Tibial artery (tissue), 4 donors: ENCODE measurements around the gene C17orf50.

Experiments used
- DNase-seq, 2 donors: peaks; one replicate each; pipeline ENCODE4 v3.0.0-alpha.2; 2019
- H3K27ac ChIP-seq, 2 donors: fragments of 200-600 bp; sonication (generic) in 1 of 2; 1 replicate in 1 of 2; 2 replicates in 1 of 2; pipeline ENCODE4 v1.5.1; 2018 to 2019; ENCODE audit warnings: mild to moderate bottlenecking in 1 of 2
- H3K27me3 ChIP-seq, 2 donors: fragments of 200-600 bp; sonication (generic) in 1 of 2; one replicate each; pipeline versions ENCODE4 v1.5.1 to v1.6.0; 2016 to 2019
- H3K36me3 ChIP-seq, 3 donors: fragments of 200-600 bp; sonication (generic) in 2 of 3; one replicate each; pipeline ENCODE4 v1.5.1; 2016 to 2019; ENCODE audit warnings: mild to moderate bottlenecking in 2 of 3
- H3K4me1 ChIP-seq, 4 donors: fragments of 200-600 bp; sonication (generic) in 2 of 4; 1 replicate in 3 of 4; 2 replicates in 1 of 4; pipeline ENCODE4 v1.5.1; 2016 to 2019
- H3K4me3 ChIP-seq, 2 donors: fragments of 200-600 bp; sonication (generic) in 1 of 2; 1 replicate in 1 of 2; 2 replicates in 1 of 2; pipeline ENCODE4 v1.5.1; 2018 to 2019; ENCODE audit warnings: mild to moderate bottlenecking in 2 of 2
- H3K9me3 ChIP-seq, 3 donors: fragments of 200-600 bp; sonication (generic) in 1 of 3; one replicate each; pipeline ENCODE4 v1.5.1; 2016 to 2019
- intact Hi-C: fragments of 100-400 bp; cut with DNase I; formaldehyde crosslinking; loops from one replicate; pipeline ENCODE4 v1.15.0; 2023; ENCODE audit warnings: low total_unique reads
- TF ChIP-seq, protein P1 (sequence below), 2 experiments: fragments of 200-600 bp in 1 of 2; fragments of 450-650 bp in 1 of 2; IDR thresholded peaks; one replicate each; pipeline ENCODE4 v1.5.1; 2017 to 2019; ENCODE audit warnings: antibody characterized with exemption in 2 of 2, mild to moderate bottlenecking in 1 of 2, moderate library complexity in 1 of 2

Gene C17orf50

GRCh38 chr17:35733366-35733765 is 27.3 kb upstream of the C17orf50 start:
- Histone ChIP-seq H3K4me1 (peaks cover 0 to 25% (median 17%) of the 10 kb centered on the region in 4 donors), H3K27ac (no peak overlapping the region), H3K9me3 (no peaks in the 10 kb centered on the region), H3K4me3 (no peak overlapping the region), H3K27me3 (no peaks in the 10 kb centered on the region), H3K36me3 (no peaks in the 10 kb centered on the region)
- TF ChIP-seq, protein P1, sequence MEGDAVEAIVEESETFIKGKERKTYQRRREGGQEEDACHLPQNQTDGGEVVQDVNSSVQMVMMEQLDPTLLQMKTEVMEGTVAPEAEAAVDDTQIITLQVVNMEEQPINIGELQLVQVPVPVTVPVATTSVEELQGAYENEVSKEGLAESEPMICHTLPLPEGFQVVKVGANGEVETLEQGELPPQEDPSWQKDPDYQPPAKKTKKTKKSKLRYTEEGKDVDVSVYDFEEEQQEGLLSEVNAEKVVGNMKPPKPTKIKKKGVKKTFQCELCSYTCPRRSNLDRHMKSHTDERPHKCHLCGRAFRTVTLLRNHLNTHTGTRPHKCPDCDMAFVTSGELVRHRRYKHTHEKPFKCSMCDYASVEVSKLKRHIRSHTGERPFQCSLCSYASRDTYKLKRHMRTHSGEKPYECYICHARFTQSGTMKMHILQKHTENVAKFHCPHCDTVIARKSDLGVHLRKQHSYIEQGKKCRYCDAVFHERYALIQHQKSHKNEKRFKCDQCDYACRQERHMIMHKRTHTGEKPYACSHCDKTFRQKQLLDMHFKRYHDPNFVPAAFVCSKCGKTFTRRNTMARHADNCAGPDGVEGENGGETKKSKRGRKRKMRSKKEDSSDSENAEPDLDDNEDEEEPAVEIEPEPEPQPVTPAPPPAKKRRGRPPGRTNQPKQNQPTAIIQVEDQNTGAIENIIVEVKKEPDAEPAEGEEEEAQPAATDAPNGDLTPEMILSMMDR (IDR thresholded peaks at IDR 0.05): no peak
- intact Hi-C loops: loop anchor here (5.0 kb wide), 1 partner anchor 121 kb away; no protein-coding TSS in a partner anchor
- DNase-seq: no peak

DNA sequence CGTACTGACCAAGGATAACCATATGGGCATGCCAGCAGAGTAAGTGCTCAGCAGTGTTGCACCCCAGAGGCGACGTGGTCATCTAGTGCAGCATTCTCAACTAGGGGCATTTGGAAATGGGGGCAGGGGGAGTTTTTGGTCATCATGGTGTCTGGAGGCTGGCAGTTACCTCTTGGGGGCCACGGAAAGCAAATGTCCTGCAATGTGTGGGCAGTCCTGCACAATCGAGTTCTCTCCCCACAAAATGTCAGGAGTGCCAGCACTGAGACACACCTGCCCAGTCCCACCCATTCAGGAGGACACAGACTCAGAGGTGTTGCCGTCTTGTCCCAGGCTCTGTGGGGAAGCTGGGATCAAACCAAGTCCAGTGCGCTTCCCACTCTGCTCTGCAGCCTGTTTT is 26.3 kb upstream of the C17orf50 start:
- DNase-seq: no peak
- Histone ChIP-seq H3K9me3 (no peaks in the 10 kb centered on the region), H3K4me1 (peaks cover 0 to 25% (median 17%) of the 10 kb centered on the region in 4 donors), H3K4me3 (no peak overlapping the region), H3K27ac (no peak overlapping the region), H3K36me3 (no peaks in the 10 kb centered on the region), H3K27me3 (no peaks in the 10 kb centered on the region)
- intact Hi-C loops: loop anchor here (5.0 kb wide), 1 partner anchor 122 kb away; no protein-coding TSS in a partner anchor
- TF ChIP-seq, protein P1 (IDR thresholded peaks at IDR 0.05): no peak

DNA sequence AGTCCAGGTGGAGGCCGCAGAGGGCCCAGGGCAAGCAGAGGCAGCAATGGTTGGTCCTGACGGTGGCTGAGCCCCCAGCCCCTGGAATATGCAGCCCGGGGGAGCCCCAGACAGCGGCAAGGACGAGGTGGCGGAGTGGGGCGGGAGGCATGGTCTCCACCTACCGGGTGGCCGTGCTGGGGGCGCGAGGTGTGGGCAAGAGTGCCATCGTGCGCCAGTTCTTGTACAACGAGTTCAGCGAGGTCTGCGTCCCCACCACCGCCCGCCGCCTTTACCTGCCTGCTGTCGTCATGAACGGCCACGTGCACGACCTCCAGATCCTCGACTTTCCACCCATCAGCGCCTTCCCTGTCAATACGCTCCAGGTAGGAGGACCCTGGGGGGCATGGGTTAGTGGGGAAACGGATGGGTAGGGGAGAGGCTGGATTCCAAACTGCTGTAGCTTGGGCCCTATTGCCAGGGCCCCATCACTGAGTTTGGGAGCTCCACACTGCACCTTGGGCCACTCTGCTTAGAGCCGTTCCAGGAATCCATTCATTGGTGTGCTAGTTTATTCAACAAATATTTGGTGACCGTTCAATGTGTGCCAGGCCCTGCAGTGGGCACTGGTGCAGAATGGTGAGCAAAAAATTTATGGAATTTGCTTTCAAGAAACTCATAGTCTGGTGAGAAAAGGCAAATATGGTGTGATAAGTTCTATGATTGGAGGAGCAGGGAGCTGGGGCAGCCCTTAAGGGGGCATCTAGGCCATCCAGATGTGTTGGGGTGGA is 25.5 kb upstream of the C17orf50 start:
- TF ChIP-seq, protein P1 (IDR thresholded peaks at IDR 0.05): no peak
- Histone ChIP-seq H3K4me3 (no peak overlapping the region), H3K9me3 (no peaks in the 10 kb centered on the region), H3K27ac (no peak overlapping the region), H3K27me3 (no peaks in the 10 kb centered on the region), H3K4me1 (peaks cover 0 to 25% (median 17%) of the 10 kb centered on the region in 4 donors), H3K36me3 (no peaks in the 10 kb centered on the region)
- intact Hi-C loops: no loop called here
- DNase-seq: no peak

GRCh38 chr17:35736236-35736635 is 24.5 kb upstream of the C17orf50 start:
- no peak for DNase-seq
- TF ChIP-seq, protein P1 (IDR thresholded peaks at IDR 0.05): no peak
- Histone ChIP-seq H3K4me3 (no peak overlapping the region), H3K4me1 (peaks cover 0 to 19% (median 14%) of the 10 kb centered on the region in 4 donors), H3K27ac (no peak overlapping the region), H3K36me3 (no peaks in the 10 kb centered on the region), H3K27me3 (peaks cover 0 to 6% of the 10 kb centered on the region in 2 donors), H3K9me3 (no peaks in the 10 kb centered on the region)
- intact Hi-C loops: no loop called here

GRCh38 chr17:35738519-35739133 is 22.1 kb upstream of the C17orf50 start:
- peak in 1 of 2 donors; percentile 19 for DNase-seq
- Histone ChIP-seq H3K36me3 (no peaks in the 10 kb centered on the region), H3K27me3 (peaks cover 0 to 30% of the 10 kb centered on the region in 2 donors), H3K4me1 (peaks cover 0 to 11% (median 7%) of the 10 kb centered on the region in 4 donors), H3K4me3 (no peak overlapping the region), H3K27ac (no peak overlapping the region), H3K9me3 (no peaks in the 10 kb centered on the region)
- intact Hi-C loops: no loop called here
- TF ChIP-seq, protein P1 (IDR thresholded peaks at IDR 0.05): no peak
